Trophoblast cell (in vitro differentiated cells and primary cell): ENCODE measurements around the gene PIH1D1.

Source experiments
- DNase-seq, 2 donors: peaks; one replicate each; pipeline ENCODE4 v3.0.0-alpha.2; 2016
- H2AFZ ChIP-seq: 2 replicates; pipeline ENCODE4 v1.6.1; 2013; ENCODE audit warnings: low read length, moderate library complexity, mild to moderate bottlenecking; ENCODE audit not compliant: insufficient read depth, poor library complexity
- H2AK5ac ChIP-seq: 2 replicates; pipeline ENCODE4 v1.6.1; 2013; ENCODE audit warnings: mild to moderate bottlenecking, low read length
- H2BK120ac ChIP-seq: 2 replicates; pipeline ENCODE4 v1.6.1; 2013; ENCODE audit warnings: low read length, mild to moderate bottlenecking, moderate library complexity; ENCODE audit not compliant: insufficient read depth, poor library complexity
- H2BK12ac ChIP-seq: 2 replicates; pipeline ENCODE4 v1.6.1; 2013; ENCODE audit warnings: mild to moderate bottlenecking, low read length, moderate library complexity
- H2BK5ac ChIP-seq: 2 replicates; pipeline ENCODE4 v1.6.1; 2013; ENCODE audit warnings: low read length, low read depth, moderate library complexity, mild to moderate bottlenecking; ENCODE audit not compliant: poor library complexity
- H3K14ac ChIP-seq: 2 replicates; pipeline ENCODE4 v1.6.1; 2013; ENCODE audit warnings: mild to moderate bottlenecking, low read length
- H3K18ac ChIP-seq: 2 replicates; pipeline ENCODE4 v1.6.1; 2013; ENCODE audit warnings: mild to moderate bottlenecking, low read length
- H3K23ac ChIP-seq: 2 replicates; pipeline ENCODE4 v1.6.1; 2013; ENCODE audit warnings: low read length
- H3K27ac ChIP-seq: 2 replicates; pipeline ENCODE4 v1.5.1; 2013; ENCODE audit warnings: low read depth, mild to moderate bottlenecking, inconsistent platforms, low read length, moderate library complexity
- H3K27me3 ChIP-seq: 2 replicates; pipeline ENCODE4 v1.6.1; 2013; ENCODE audit warnings: inconsistent platforms, mild to moderate bottlenecking, low read length, moderate library complexity; ENCODE audit not compliant: insufficient read depth
- H3K36me3 ChIP-seq, 2 experiments: 1 replicate in 1 of 2; 2 replicates in 1 of 2; pipeline ENCODE4 v1.6.1; 2013; ENCODE audit warnings: low read length in 2 of 2, mild to moderate bottlenecking in 2 of 2, moderate library complexity in 1 of 2; ENCODE audit not compliant: insufficient read depth in 2 of 2, control insufficient read depth in 1 of 2
- H3K4ac ChIP-seq: 2 replicates; pipeline ENCODE4 v1.6.1; 2013; ENCODE audit warnings: low read depth, mild to moderate bottlenecking, low read length, moderate library complexity
- H3K4me1 ChIP-seq, 2 experiments: 1 replicate in 1 of 2; 2 replicates in 1 of 2; pipeline ENCODE4 v1.6.1; 2013; ENCODE audit warnings: low read length in 2 of 2, mild to moderate bottlenecking in 2 of 2, moderate library complexity in 1 of 2; ENCODE audit not compliant: insufficient read depth in 2 of 2, control insufficient read depth in 1 of 2
- H3K4me2 ChIP-seq: 2 replicates; pipeline ENCODE4 v1.6.1; 2013; ENCODE audit warnings: inconsistent platforms, mild to moderate bottlenecking, low read length, moderate library complexity
- H3K4me3 ChIP-seq: 2 replicates; pipeline ENCODE4 v1.5.1; 2013; ENCODE audit warnings: mild to moderate bottlenecking, low read depth, low read length, inconsistent platforms
- H3K79me1 ChIP-seq: one replicate; pipeline ENCODE4 v1.6.1; 2013; ENCODE audit warnings: low read length
- H3K79me2 ChIP-seq: 2 replicates; pipeline ENCODE4 v1.6.1; 2013; ENCODE audit warnings: low read length, mild to moderate bottlenecking; ENCODE audit not compliant: control insufficient read depth, insufficient read depth, poor library complexity
- H3K9ac ChIP-seq: 2 replicates; pipeline ENCODE4 v1.6.1; 2013; ENCODE audit warnings: mild to moderate bottlenecking, low read length
- H3K9me3 ChIP-seq: 2 replicates; pipeline ENCODE4 v1.6.1; 2013; ENCODE audit warnings: low read depth, mild to moderate bottlenecking, control low read depth, inconsistent platforms, low read length; ENCODE audit not compliant: insufficient read depth
- H4K12ac ChIP-seq: 2 replicates; pipeline ENCODE4 v1.6.1; 2013; ENCODE audit warnings: low read depth, mild to moderate bottlenecking, low read length, moderate library complexity
- H4K8ac ChIP-seq: 2 replicates; pipeline ENCODE4 v1.6.1; 2013; ENCODE audit warnings: low read depth, mild to moderate bottlenecking, low read length, moderate library complexity
- H4K91ac ChIP-seq: one replicate; pipeline ENCODE4 v1.6.1; 2013; ENCODE audit warnings: low read depth, mild to moderate bottlenecking, low read length, moderate library complexity
- WGBS: extraction: QIAGEN DNeasy Blood & Tissue Kit; methylation state at CpG from one replicate; pipeline ENCODE4 v1.1.7; 2013; ENCODE audit warnings: missing lambda C conversion rate; ENCODE audit not compliant: insufficient read length, insufficient coverage; ENCODE audit errors: extremely low coverage; 5-methylcytosine and 5-hydroxymethylcytosine counted together

Gene PIH1D1

DNA sequence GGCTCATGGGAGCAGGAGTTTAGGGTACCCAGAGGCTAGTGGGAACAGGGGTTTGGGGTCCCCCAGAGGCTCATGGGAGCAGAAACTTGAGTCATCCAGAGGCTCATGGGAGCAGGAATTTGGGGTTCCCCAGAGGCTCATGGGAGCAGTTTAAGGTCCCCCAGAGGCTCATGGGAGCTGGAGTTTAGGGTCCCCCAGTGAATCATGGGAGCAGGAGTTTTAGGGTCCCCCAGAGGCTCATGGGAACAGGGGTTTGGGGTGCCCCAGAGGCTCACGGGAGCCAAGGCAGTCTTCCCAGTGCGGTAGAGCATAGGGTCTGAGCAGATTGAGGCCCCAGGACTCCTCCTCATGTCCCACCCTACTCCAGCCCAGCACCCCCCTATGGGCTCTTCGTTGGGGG lies 13.8 kb upstream of the PIH1D1 start:
- Histone ChIP-seq H4K12ac (no peak overlapping the region), H3K23ac (no peak overlapping the region), H3K79me2 (no peaks in the 10 kb centered on the region), H4K91ac (no peak overlapping the region), H3K14ac (no peak overlapping the region), H3K4me3 (no peak overlapping the region), H3K27me3 (no peaks in the 10 kb centered on the region), H3K79me1 (no peaks in the 10 kb centered on the region), H3K4ac (no peak overlapping the region), H3K9ac (no peak overlapping the region), H2AFZ (no peak overlapping the region), H3K9me3 (no peaks in the 10 kb centered on the region), H4K8ac (no peak overlapping the region), H2BK120ac (no peak overlapping the region), H3K27ac (no peak overlapping the region), H2BK12ac (no peak overlapping the region), H2AK5ac (no peak overlapping the region), H3K4me2 (no peak overlapping the region), H2BK5ac (no peak overlapping the region), H3K4me1 (no peaks in the 10 kb centered on the region), H3K18ac (no peak overlapping the region), H3K36me3 (peaks cover 40 to 57% of the 10 kb centered on the region in 2 experiments)
- DNase-seq, result no peak
- WGBS, result no CpG with 5 or more reads among the region's 3 CpGs

- no CpG with 5 or more reads among the region's 39 CpGs for WGBS
- H2AFZ ChIP-seq, result no peak overlapping the region
- no peak overlapping the region for H3K9ac ChIP-seq
- no peak overlapping the region for H3K4ac ChIP-seq
- H3K4me1 ChIP-seq, result no peaks in the 10 kb centered on the region
- H4K12ac ChIP-seq, result no peak overlapping the region
- no peak overlapping the region for H2AK5ac ChIP-seq
- no peak overlapping the region for H3K23ac ChIP-seq
- H3K79me1 ChIP-seq, result no peaks in the 10 kb centered on the region
- no peaks in the 10 kb centered on the region for H3K27me3 ChIP-seq
- no peak overlapping the region for H4K91ac ChIP-seq
- H2BK12ac ChIP-seq, result no peak overlapping the region
- H3K9me3 ChIP-seq, result no peaks in the 10 kb centered on the region
- H2BK120ac ChIP-seq, result no peak overlapping the region
- no peak overlapping the region for H3K14ac ChIP-seq
- H2BK5ac ChIP-seq, result no peak overlapping the region
- H3K36me3 ChIP-seq, result peaks cover 34 to 53% of the 10 kb centered on the region in 2 experiments
- no peaks in the 10 kb centered on the region for H3K79me2 ChIP-seq
- H3K18ac ChIP-seq, result no peak overlapping the region
- H3K4me3 ChIP-seq, result no peak overlapping the region
- no peak overlapping the region for H4K8ac ChIP-seq
- no peak overlapping the region for H3K4me2 ChIP-seq
- no peak for DNase-seq
- H3K27ac ChIP-seq, result no peak overlapping the region
These were observed 12.5 kb upstream of the PIH1D1 start for GRCh38 chr19:49463960-49464740.

DNA sequence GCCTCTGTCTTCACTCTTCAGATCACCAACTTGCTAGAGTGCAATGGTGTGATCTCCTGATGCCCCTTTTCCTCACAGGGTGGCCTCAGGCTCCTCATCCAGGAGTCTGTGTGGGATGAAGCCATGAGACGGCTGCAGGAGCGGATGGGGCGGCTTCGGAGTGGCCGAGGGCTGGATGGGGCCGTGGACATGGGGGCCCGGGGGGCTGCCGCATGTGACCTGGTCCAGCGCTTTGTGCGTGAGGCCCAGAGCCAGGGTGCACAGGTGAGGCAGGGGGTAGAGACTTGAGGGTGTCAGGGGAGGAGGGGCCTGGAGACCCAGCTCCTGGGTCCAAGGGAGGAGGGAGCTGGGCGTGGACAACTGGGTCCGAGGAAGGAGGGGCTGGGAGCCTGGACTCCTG lies 10.9 kb upstream of the PIH1D1 start:
- no peak overlapping the region for H3K9ac ChIP-seq
- no peak overlapping the region for H2BK12ac ChIP-seq
- H3K36me3 ChIP-seq, result peaks cover 29 to 48% of the 10 kb centered on the region in 2 experiments
- H3K27ac ChIP-seq, result no peak overlapping the region
- no peak overlapping the region for H2BK5ac ChIP-seq
- no peak overlapping the region for H3K14ac ChIP-seq
- H3K79me2 ChIP-seq, result no peaks in the 10 kb centered on the region
- no peak overlapping the region for H4K8ac ChIP-seq
- no peak overlapping the region for H3K4me2 ChIP-seq
- no peak overlapping the region for H3K23ac ChIP-seq
- H2AK5ac ChIP-seq, result no peak overlapping the region
- no peak overlapping the region for H3K18ac ChIP-seq
- H3K27me3 ChIP-seq, result no peaks in the 10 kb centered on the region
- no peak overlapping the region for H4K12ac ChIP-seq
- DNase-seq, result no peak
- no peak overlapping the region for H4K91ac ChIP-seq
- no CpG with 5 or more reads among the region's 12 CpGs for WGBS
- no peak overlapping the region for H3K4ac ChIP-seq
- H3K4me1 ChIP-seq, result peaks cover 0 to 7% of the 10 kb centered on the region in 2 experiments
- H2AFZ ChIP-seq, result no peak overlapping the region
- H2BK120ac ChIP-seq, result no peak overlapping the region
- H3K79me1 ChIP-seq, result no peaks in the 10 kb centered on the region
- no peak overlapping the region for H3K4me3 ChIP-seq
- no peaks in the 10 kb centered on the region for H3K9me3 ChIP-seq

- no CpG with 5 or more reads among the region's 37 CpGs for WGBS
- Histone ChIP-seq H3K9me3 (no peaks in the 10 kb centered on the region), H2BK5ac (no peak overlapping the region), H2BK120ac (no peak overlapping the region), H3K9ac (no peak overlapping the region), H4K8ac (no peak overlapping the region), H3K27ac (no peak overlapping the region), H2BK12ac (no peak overlapping the region), H3K4ac (no peak overlapping the region), H3K14ac (no peak overlapping the region), H2AK5ac (no peak overlapping the region), H3K36me3 (peaks cover 29 to 43% of the 10 kb centered on the region in 2 experiments), H4K12ac (no peak overlapping the region), H3K79me2 (no peaks in the 10 kb centered on the region), H3K23ac (no peak overlapping the region), H4K91ac (no peak overlapping the region), H3K18ac (no peak overlapping the region), H3K4me3 (no peak overlapping the region), H3K27me3 (no peaks in the 10 kb centered on the region), H2AFZ (no peak overlapping the region), H3K79me1 (no peaks in the 10 kb centered on the region), H3K4me1 (peaks cover 0 to 7% of the 10 kb centered on the region in 2 experiments), H3K4me2 (no peak overlapping the region)
- no peak for DNase-seq
These were observed 10.0 kb upstream of the PIH1D1 start for GRCh38 chr19:49461656-49462055.
